HCT116 (cell line): ENCODE data around the gene DNAAF8.

Source experiments
- POLR2AphosphoS5 ChIP-seq: IDR thresholded peaks from 2 replicates; pipeline ENCODE4 v1.6.1; 2011; ENCODE audit warnings: mild to moderate bottlenecking, low read depth, low read length, moderate library complexity
- TF ChIP-seq, protein P1 (sequence below), 3 experiments: fragments of 200-600 bp in 1 of 3; sonication (generic) in 1 of 3; IDR thresholded peaks in 2 of 3; conservative IDR thresholded peaks in 1 of 3; 2 replicates each; pipeline ENCODE4 v1.5.1; 2012 to 2017; ENCODE audit warnings: low read depth in 2 of 3, low read length in 2 of 3, antibody characterized with exemption in 1 of 3, borderline replicate concordance in 1 of 3, control low read depth in 1 of 3, mild to moderate bottlenecking in 1 of 3, mixed read lengths in 1 of 3, mixed run types in 1 of 3, moderate library complexity in 1 of 3; ENCODE audit not compliant: insufficient read depth in 1 of 3

DNA sequence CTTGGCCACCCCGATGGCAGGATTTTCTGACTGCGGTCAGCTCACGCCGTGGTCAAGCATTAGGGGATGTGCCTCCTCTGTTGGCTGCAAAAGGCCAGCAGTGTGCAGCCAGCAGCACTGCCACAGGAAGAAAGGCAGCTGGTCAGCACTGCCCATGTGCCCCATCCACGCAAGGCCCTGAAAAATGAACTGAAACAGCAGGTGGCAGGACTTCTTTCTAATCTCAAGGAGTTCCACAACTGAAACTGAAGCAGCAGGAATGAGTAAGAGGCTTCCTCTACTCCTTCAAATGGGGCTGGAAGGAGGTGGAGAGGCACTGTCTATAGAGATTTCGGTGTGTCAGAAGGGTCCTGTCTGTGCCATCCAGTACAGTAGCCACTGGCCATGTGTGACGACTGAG is 29.5 kb downstream of the DNAAF8 start:
- TF ChIP-seq, protein P1, sequence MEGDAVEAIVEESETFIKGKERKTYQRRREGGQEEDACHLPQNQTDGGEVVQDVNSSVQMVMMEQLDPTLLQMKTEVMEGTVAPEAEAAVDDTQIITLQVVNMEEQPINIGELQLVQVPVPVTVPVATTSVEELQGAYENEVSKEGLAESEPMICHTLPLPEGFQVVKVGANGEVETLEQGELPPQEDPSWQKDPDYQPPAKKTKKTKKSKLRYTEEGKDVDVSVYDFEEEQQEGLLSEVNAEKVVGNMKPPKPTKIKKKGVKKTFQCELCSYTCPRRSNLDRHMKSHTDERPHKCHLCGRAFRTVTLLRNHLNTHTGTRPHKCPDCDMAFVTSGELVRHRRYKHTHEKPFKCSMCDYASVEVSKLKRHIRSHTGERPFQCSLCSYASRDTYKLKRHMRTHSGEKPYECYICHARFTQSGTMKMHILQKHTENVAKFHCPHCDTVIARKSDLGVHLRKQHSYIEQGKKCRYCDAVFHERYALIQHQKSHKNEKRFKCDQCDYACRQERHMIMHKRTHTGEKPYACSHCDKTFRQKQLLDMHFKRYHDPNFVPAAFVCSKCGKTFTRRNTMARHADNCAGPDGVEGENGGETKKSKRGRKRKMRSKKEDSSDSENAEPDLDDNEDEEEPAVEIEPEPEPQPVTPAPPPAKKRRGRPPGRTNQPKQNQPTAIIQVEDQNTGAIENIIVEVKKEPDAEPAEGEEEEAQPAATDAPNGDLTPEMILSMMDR (IDR thresholded peaks at IDR 0.05 in 2 of 3, conservative IDR thresholded peaks at IDR 0.05 in 1 of 3; ENCODE audit: borderline replicate concordance in 1 of 3, insufficient read depth in 1 of 3, low read depth in 2 of 3, low read length in 2 of 3): no peak
- no peak for TF ChIP-seq POLR2AphosphoS5
